ENCODE data around the gene FSD1.
"Not testable (repeated sequence)": the region's sequence is repeated elsewhere in the genome, so short reads cannot be mapped to it uniquely, and the experiment has no call there.

Gene FSD1

DNA sequence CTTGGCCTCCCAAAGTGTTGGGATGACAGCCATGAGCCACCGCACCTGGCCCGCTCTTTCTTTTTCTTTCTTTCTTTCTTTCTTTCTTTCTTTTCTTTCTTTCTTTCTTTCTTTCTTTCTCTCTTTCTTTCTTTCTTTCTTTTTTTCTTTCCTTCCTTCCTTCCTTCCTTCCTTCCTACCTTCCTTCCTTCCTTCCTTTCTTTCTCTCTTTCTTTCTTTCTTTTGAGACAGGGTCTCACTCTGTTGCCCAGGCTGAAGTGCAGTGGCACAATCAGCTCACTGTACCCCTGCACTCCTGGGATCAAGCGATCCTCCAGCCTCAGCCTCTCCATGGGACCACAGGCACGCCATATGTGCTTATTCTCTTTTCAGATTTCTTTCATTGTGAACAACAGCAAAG lies 18.3 kb upstream of the FSD1 start:
- DNase-seq: not testable (repeated sequence)

DNA sequence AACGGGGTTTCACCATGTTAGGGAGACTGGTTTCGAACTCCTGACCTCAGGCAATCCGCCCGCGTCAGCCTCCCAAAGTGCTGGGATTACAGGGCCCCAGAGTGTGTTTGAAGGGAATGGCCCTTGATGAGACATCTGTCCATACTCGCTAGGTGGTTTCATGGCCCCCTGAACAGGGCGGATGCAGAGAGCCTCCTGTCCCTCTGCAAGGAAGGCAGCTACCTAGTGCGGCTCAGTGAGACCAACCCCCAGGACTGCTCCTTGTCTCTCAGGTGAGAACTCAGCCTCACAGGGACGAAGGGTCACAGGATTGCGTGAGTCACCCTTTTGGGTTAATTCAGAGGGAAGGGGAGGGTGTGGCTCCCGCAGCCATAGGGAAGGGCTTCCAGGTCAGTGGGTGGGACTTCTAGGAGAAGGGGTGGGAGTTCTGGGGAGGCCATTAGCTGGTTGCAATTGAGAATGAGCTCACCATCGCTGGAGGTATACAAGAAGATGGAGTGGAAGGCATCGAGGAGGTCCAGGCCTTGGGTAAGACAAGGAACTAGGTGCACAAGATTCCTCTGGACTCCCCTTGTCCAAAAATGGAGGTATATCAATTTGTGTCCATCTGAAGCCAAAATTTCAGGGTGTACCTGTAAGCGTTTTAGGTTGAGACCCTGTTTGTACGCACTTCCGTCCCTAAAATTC lies 16.2 kb upstream of the FSD1 start:
- no peak for DNase-seq

- no peak for DNase-seq
Observed at GRCh38 chr19:4291184-4291732, 13.1 kb upstream of the FSD1 start.

DNA sequence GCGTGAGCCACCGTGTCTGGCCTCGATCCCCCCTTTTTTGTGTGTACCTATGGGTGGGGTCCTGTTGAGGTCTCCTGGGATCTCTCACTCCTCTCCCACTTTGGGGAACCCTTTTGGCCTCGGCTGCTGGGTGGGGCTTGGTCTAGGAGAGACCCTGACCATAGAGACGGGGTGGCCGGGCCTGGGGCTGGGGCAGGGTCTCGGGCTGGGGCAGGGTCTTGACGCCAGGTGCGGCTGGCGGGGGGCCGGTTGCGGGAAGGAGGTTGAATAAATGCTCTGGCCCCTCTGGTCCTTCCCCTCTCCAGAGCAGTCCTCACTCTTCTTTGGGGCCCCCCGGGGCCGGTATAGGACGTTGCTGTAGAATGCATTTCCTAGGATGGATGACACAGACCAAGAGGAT lies 11.9 kb upstream of the FSD1 start:
- no peak for DNase-seq

GRCh38 chr19:4294389-4294788 lies 10.0 kb upstream of the FSD1 start:
- no peak for DNase-seq

- DNase-seq: no peak
Observed at GRCh38 chr19:4295972-4296771, 8.2 kb upstream of the FSD1 start.

DNA sequence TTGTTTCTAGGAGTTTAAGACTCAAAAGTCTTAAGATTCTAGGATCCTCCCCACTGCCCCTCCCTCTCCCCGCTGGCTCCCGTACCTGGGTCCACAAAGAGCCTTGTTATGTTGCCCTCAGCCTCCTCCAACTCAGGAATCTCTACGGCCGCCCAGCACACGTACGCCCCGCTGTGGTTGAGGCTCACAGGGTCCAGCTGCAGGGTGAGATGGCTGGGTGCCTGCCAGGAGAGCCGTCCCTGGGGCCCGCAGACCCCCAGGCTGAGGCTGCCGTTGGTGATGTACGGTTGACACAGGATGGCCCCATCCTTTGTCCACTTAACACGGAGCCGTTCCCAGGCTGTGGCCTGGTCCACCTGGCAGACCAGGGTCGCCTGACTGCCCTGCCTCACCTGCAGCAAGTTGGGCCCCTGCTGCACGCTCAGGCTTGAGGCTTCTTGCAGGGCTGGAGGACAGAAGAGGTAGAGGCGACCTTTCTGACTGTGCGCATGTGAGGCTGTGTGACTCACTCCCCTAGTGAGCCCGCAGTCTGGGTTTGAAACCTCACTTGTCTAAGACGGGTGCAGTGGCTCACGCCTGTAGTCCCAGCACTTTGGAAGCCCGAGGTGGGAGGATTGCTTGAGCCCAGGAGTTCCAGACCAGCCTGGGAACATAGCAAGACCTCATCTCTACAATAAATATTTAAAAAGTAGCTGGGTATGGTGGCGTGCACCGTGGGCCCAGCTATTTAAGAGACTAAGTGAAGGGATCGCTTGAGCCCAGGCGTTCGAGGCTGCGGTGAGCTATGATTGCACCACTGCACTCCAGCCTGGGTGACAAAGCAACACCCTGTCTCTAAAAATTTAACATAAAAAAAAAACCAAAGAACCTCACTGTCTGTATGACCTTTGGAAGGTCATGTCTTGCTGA lies 6.2 kb upstream of the FSD1 start:
- DNase-seq: no peak

DNA sequence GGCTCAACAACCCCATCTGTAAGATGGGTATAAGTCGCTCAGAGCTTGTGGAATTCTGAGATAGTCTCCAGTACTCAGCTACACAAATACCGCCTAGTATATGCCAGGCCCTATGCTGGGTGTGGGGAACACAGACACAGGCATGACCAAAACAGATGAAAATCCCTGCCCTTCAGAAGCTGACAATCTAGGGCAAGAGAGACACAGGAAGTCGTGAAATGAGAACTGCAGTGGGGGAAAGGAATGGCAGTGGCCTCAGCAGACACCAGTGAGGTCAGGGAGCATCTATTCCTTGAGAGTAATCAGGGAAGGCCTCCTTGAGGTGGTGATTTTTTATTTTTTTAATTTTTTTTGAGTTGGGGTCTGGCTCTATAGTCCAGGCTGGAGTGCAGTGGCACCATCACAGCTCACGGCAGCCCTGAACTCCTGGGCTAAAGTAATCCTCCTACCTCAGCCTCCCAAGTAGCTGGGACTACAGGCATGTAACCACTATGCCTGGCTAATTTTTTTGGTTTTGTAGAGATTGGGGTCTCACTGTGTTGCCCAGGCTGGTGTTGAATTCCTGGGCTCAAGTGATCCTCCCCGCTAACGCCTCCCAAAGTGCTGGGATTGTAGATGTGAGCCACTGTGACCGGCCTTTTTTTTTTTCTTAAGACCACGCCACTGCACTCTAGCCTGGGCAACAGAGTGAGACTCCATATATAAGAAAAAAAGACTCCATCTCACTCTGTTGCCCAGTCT lies 5.4 kb upstream of the FSD1 start:
- DNase-seq: no peak

GRCh38 chr19:4300589-4300988 lies 3.8 kb upstream of the FSD1 start:
- DNase-seq: no peak

DNA sequence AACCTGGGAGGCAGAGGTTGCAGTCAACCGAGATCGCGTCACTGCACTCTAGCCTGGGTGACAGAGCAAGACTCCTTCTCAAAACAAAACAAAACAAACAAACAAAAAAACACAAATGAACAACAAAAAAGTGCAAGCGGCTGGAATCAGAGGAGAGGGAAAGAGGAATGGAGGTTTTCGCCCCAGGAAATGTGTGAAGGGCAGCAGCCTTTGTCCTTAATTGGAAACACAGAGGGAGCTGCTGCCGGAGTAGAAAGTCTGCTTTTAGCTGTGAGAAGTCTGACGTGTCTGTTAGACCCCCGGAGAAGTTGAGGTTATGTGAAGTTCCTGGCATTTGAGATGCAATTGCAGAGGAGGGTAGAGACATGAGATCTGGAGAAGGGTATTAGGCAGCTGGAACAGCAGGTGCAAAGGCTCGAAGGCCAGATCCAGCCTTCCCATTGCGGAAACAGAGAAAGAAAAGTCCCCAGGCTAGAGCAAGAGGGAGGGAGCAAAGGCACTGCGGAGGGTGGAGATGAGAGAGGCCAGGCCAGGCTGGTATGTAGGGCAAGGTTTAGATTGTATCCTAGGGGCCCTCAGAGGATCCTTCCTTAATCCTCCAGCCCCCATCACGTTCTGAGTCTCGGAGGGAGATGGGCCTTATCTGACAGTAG lies 2.7 kb upstream of the FSD1 start:
- DNase-seq: no peak

- DNase-seq: no peak
Observed at GRCh38 chr19:4302243-4302640, 2.2 kb upstream of the FSD1 start, which contains the start of gene TMIGD2. TMIGD2 (minus strand) TSS chr19:4302389; CDS start chr19:4302385, 4 bp downstream.

GRCh38 chr19:4303819-4304537 lies 420 bp upstream of the FSD1 start:
- no peak for DNase-seq

DNA sequence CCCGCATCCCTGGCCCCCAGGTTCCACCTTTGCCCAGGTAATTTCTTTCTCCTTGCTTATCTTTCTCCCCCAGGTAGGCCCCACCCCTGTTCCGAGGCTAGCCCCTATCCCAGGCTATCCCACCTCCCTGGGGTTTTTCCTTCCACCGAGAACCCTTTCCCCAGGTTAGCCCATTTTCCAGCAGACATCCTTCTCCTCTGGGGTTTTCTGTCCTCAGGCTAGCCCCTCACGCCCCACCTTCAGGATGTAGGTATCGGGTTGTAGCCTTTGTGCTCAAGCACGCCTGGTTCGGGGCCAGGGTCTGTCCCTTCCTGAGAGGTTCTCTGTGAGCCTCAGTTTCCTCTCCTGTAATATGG lies 837 bp downstream of the FSD1 start:
- no peak for DNase-seq

DNA sequence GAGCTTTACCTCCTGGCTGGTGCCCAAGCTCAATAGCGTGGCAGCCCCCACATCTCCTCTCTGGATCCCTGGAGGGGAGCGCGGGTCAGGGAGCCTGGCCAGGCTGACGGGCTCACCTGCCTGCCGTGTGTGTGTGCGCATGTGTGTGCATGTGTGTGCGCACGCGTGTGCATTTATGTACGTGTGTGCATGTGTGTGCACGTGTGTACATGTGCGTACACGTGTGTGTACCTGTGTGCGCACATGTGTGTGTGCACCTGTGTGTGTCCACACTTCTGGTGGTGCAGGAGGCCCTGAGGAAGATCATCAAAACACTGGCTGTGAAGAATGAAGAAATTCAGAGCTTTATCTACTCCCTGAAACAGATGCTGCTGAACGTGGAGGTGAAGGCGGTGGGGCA lies 1.3 kb downstream of the FSD1 start:
- no peak for DNase-seq

DNA sequence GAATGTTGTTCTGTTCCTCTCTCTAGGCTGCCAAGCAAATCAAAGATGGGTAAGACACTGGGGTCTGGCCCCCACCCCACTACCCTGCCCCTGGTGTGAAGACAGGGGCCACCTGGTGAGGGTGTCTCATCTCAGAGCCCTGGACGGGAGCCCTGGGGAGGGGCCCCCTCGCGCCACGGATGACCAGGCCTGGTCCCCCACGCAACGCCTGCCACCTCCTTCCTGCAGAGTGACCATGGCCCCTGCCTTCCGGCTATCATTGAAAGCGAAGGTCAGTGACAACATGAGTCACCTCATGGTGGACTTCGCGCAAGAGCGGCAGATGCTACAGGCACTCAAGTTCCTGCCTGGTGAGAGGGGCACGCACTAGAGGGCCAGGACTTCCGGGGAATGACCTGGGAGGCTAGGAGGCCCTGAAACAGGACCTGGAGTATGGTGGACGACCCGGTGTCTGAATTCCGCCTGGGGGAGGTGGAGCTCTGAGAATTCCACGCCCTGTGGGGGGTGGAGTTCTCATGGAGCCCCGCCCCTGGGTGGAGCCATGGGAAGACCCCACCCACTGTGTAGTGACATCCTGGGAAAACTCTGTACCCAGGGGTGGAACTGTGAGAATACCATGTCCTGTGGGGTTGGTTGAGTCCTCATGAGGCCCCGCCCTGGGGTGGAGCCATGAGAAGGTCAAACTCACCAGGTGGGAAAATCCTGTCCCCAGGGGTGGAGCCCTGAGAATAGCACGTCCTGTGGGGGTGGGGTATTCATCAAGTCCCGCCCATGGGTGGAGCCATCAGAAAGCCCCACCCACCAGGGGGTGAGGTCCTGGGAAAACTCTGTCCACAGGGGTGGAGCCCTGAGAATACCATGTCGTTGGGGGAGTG lies 6.1 kb downstream of the FSD1 start:
- no peak for DNase-seq

DNA sequence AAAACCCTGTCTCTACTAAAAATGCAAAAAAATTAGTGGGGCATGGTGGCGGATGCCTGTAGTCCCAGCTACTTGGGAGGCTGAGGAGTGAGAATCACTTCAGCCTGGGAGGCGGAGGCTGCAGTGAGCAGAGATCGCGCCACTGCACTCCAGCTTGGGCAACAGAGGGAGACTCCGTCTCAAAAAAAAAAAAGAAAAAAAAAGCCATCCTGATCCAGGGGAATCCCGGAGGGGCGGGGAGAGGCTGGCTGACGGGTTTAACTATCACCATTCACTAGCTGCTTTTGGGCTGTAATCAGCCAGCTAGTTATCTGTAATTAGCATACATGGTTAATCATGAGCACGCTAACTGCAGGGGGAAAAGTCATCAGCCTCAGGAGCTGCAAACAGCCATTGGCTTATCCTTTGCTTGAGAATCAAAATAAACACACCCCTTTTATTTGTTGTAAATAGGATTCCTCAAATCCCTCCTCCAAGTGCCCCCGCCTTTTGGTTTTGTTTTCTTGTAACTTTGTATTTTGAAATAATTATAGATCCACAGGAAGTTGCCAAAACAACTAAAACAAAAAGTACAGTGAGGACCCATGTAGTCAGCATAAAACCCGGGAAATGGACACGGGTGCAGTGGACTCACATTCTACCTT lies 9.6 kb downstream of the FSD1 start:
- no peak for DNase-seq

GRCh38 chr19:4316956-4317355 lies 12.6 kb downstream of the FSD1 start:
- no peak for DNase-seq

GRCh38 chr19:4318460-4318859 lies 14.1 kb downstream of the FSD1 start:
- no peak for DNase-seq

GRCh38 chr19:4319067-4319718 lies 14.8 kb downstream of the FSD1 start:
- no peak for DNase-seq

Data from stimulated activated CD4-positive, alpha-beta T cell treated with anti-CD3 and anti-CD28 coated beads, Interleukin-2, amount 100 ng/mL, for 48 hours (primary cell).